SK-N-SH treated with all-trans-retinoic acid at 6 μM for 48 hours (cell line): Measurements from ENCODE around the gene CARS1.

Experiments used
- ARNTL ChIP-seq: fragments of 450-650 bp; formaldehyde crosslinking; IDR thresholded peaks from 2 replicates; pipeline ENCODE4 v1.5.0; 2020; ENCODE audit warnings: low read depth, mild to moderate bottlenecking, moderate library complexity, borderline replicate concordance
- BACH2 ChIP-seq: fragments of 250-450 bp; sonication (Bioruptor Pico); IDR thresholded peaks from 2 replicates; pipeline ENCODE4 v1.9.0; 2021; ENCODE audit warnings: mild to moderate bottlenecking, borderline replicate concordance
- CSDC2 ChIP-seq: fragments of 250-450 bp; sonication (Bioruptor Pico); IDR thresholded peaks from 2 replicates; pipeline ENCODE4 v1.5.0; 2020; ENCODE audit warnings: mild to moderate bottlenecking, moderate library complexity
- ESRRG ChIP-seq: fragments of 250-450 bp; sonication (Bioruptor Pico); IDR thresholded peaks from 2 replicates; pipeline ENCODE4 v1.6.1; 2021; ENCODE audit warnings: mild to moderate bottlenecking
- PATZ1 ChIP-seq: fragments of 250-450 bp; sonication (Bioruptor Pico); IDR thresholded peaks from 2 replicates; pipeline ENCODE4 v1.8.0; 2020; ENCODE audit warnings: mild to moderate bottlenecking, moderate library complexity, borderline replicate concordance
- POU6F1 ChIP-seq: fragments of 250-450 bp; sonication (Bioruptor Pico); IDR thresholded peaks from 2 replicates; pipeline ENCODE4 v1.8.0; 2021; ENCODE audit warnings: low read depth, mild to moderate bottlenecking, moderate library complexity, borderline replicate concordance
- ZFP3 ChIP-seq: fragments of 250-450 bp; sonication (Bioruptor Pico); IDR thresholded peaks from 2 replicates; pipeline ENCODE4 v1.5.0; 2020; ENCODE audit warnings: mild to moderate bottlenecking, moderate library complexity
- TF ChIP-seq, protein P1 (sequence below): fragments of 250-450 bp; sonication (Bioruptor Pico); IDR thresholded peaks from 2 replicates; pipeline ENCODE4 v1.5.1; 2021; ENCODE audit warnings: mild to moderate bottlenecking, moderate library complexity

DNA sequence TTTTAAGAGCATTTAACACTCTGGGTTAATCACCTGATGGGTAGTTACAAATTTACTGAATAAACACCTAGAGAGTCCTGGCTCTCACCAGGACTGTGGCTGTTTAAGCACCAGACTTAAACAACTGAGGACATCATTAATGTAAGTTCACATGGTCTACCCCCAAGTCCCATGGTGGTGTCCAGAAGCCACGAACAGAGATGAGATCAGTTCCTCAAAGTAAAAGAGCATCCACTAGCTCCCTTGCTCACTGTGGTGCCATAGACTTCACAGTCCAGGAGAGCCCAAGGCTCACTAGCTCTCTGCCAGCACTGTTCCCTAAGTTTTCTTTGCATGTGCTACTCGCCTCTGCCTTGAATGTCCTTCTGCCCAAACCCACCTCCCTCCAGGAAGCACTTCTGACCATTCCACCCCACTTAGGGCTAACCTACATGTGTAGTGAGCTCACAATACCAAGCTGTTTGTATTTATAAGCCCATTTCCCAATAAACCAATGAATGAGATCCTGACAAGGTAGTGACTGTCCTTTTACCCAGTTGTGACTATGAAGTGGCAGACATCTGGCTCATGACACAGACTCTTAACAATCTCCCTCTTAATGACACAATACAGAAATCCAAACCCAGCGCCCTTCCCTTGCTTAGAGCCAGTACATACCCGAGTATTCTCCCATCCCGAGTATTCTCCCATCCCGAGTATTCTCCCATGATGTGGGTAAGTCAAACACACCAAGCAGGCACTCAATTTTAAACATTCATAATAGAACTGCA is 80.7 kb downstream of the CARS1 start:
- TF ChIP-seq ZFP3 (CRISPR knock-in tag) (no peak), PATZ1 (CRISPR knock-in tag) (no peak), POU6F1 (CRISPR knock-in tag) (no peak), CSDC2 (CRISPR knock-in tag) (no peak), ARNTL (CRISPR knock-in tag) (no peak), BACH2 (CRISPR knock-in tag) (no peak), ESRRG (CRISPR knock-in tag) (no peak)
- TF ChIP-seq, protein P1, sequence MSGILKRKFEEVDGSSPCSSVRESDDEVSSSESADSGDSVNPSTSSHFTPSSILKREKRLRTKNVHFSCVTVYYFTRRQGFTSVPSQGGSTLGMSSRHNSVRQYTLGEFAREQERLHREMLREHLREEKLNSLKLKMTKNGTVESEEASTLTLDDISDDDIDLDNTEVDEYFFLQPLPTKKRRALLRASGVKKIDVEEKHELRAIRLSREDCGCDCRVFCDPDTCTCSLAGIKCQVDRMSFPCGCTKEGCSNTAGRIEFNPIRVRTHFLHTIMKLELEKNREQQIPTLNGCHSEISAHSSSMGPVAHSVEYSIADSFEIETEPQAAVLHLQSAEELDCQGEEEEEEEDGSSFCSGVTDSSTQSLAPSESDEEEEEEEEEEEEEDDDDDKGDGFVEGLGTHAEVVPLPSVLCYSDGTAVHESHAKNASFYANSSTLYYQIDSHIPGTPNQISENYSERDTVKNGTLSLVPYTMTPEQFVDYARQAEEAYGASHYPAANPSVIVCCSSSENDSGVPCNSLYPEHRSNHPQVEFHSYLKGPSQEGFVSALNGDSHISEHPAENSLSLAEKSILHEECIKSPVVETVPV (CRISPR knock-in tag): no peak
